HG03095 (cell line): Measurements from ENCODE around the gene OR9Q1.

Source experiments
- ATAC-seq: cut with Tn5 transposase; IDR thresholded peaks from one replicate; pipeline ENCODE4 v1.9.1; 2021; ENCODE audit warnings: moderate library complexity; ENCODE audit not compliant: unreplicated experiment

The OR9Q1 gene

DNA sequence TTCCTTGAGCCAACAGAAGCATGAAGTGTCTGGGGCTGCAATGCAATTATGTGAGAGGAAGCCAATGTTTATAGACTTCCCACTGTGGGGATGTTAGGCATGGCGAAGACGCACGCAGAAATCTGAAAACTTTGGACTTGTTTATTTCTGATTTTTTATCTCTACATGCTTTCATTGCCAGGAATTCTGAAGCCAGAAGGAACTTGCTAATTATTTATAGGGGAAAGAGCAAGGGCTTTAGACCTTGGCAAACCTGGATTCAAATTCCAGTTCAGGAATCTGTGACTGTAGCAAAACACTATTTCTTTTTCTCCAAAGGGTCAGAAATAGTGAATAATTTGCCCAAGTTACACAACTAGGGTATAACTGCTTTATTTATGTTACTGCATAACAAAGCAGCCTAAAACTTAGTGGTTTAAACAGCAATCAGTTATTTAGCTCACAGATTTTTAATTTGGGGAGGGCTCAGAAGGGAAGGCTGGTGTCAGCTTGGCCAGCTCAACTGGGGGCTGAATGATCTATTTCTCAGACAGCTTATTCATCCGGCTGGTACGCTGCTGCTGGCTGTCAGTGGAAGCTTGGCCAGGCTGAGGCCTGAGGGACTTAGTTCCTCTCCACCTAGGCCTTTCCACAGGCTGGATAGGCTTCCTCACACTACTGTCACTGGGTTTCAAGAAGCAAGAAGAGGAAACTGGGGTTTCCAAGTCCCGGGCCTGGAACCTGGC is 5.2 kb downstream of the OR9Q1 start:
- ATAC-seq = no peak

DNA sequence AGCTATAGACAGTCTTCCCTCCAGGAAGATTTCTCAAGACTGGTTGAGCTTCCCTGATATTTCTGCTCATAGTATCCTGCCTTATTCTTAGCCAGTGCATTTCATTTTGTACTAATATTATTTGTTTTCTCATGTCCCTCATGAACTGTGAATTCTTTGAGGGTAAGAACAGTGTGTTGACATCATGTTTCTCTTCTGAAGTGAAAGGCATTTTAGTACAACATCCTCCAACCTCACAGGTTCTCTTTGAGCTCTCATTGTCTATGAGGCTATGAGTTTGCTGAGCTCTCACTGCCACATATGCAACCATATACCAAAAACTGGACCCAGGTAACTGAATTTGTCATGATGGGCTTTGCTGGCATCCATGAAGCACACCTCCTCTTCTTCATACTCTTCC is 7.0 kb downstream of the OR9Q1 start, which contains the start of gene OR6Q1:
TSS of gene OR6Q1 (plus strand) at position 301 of the 400 bp plus-strand sequence. CDS start at position 301, 0 bp downstream.
- ATAC-seq = no peak

DNA sequence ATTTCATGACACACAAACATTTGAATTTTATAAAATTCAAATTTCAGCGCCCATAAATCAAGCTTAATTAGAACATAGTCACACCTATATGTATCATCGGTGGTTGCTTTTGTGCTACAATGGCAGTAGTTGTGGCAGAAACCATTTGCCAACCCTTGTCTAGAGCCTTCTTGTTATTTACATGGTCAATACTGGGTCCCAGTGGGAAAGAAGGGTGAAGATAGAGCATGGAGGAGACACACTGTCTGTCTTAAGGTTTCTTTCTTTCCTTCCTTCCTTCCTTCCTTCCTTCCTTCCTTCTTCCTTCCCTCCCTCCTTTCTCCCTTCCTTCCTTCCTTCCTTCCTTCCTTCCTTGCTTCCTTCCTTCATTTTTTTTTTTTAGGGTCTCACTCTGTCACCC is 10.8 kb downstream of the OR9Q1 start:
- no peak for ATAC-seq

DNA sequence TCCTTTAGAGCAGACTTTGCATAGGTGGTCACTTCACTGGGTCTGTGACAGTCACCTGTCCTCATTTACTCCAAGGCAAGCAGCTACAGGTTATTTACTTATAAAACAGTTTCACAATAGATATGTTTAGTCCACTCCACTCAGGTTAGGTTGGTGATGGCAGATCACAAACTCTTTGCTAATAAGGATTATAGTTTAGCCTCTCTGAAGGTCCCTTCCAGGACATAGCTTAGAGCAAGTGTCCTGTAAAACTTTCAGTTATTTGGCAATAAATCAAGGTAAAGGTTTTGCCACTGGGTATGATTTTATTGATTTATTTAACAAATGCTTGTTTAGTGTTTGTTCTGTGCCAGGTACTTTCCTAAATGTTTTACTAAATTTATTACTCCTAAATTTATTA is 15.9 kb downstream of the OR9Q1 start:
- ATAC-seq = no peak

DNA sequence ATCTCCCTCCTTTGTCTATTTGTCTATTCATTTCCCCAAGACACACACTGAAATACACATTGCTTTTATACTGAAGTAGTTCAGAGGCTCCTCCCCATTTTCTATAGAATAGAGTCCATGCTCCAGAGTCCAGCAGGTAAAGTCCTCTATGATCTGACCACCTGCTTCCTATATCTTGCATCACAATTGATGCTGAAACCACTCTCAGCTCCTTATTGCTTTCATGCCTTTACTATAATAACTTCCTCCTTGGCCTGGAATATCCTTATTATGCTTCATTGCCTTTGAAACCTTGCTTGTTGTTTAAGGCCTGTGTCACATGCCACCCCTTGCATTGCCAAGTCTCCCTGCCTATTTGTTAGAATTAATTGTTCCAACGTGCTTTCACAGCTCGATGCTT is 19.7 kb downstream of the OR9Q1 start:
- no peak for ATAC-seq

DNA sequence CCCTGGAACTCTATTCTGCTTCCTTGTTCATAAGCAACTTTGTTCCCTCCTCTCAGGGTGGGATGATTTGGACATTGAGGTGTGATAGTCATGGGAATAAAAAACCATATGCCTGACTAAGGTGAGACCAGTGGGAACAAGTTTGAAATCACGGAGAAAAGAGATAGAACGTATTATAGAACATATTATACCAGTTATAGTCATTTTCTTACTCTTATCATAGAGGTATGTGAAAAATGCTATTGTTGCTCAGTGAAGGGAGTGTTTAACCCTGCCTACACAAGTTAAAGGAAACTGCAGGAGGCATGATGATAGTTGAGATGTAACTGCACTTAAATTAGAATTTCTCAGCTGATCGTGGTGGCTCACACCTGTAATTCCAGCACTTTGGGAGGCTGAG is 22.6 kb downstream of the OR9Q1 start:
- no peak for ATAC-seq

DNA sequence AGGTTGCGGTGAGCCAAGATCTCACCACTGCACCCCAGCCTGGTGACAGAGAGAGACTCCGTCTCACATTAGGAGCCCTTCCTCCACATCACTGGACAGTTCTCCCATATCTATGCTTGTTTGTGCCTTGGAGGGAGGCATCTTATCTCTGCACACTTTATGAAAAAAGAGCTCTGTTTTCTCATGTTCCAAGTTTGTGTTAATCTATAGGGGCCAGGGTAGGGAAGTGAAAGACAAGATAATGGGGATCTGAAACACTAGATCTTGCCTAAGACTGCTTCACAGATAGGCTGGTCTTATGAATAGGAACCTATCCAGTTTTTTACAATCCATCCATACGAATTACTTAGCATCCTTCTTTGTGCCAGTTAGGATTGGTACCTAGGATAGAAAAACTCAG is 24.1 kb downstream of the OR9Q1 start:
- ATAC-seq = no peak

DNA sequence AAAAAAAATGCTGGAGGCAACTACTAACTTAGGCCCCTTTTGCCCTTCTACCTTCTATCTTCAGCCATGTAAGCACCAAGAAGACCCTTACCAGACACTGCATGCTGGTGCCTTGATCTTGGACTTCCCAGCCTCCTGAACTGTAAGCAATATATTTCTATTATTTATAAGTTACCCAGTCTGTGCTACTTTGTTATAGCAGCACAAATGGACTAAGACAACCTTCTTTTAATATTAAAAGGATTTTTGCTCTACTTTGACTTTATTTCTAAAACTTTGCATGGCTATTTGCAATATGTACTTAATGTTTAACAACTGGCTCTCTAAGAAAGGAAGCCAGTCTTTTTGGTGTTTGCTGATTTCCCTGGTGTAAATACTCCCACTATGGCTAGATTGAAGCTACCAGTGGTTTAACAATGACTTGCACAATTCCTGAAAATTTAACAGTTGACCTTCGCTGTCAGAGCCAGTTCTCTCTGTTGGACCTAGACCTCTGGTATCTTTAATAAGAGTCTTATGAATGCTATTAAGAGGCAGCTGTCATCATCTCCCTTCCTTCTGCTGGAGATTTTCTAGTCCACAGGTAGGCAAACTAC is 32.2 kb downstream of the OR9Q1 start:
- ATAC-seq = no peak

DNA sequence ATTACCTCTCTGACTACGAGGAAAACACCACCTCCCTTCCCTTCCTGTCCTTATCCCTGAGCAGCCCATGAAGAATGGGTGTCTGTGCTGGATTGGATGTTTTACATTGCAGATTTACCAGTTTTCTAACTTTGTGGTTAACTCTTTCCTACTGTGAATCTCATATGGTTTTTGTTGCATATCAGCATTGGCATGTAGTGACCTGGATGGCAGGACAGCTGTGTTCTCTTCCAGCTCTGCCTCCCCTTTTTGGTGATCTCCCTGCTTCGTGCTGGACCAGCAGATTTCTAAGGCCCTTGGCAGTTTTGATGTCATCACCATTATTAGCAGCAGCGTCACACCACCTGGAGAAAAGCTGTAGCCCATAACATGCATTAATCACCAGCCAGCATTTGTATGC is 33.8 kb downstream of the OR9Q1 start:
- ATAC-seq = no peak

DNA sequence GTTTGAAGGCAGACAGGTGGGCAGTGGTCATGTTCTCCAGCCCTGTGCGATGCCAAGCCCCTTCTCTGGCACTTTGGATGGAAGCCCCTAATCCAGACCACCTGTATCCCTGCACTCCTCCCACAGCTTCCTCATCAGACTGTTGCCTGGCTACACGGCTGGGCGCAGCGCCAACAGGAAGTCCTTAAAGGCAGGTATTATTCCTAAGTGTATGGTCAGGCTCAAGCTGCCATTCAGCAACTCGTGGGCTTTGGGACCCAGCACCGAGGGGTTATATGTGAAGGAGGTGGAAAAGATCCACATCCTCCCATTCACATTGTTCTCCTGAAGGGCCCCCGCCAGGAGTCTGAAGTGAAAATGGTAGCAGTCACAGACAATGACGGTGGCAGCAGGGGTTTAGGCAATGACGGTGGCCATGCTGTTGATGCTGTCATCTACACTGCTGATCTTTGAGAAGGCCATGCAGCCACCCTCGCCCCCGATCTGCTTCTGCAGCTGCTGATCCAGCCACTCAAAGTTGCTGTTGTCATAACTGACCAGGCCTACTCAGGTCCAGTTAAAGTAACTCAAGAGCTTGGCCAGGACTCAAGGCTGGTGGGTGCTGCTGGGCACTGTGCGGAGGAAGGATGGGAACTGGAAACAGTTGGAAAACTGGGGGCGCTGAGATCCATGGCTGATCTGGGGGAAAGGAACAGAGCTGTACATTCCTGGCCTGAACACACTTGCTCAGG is 34.8 kb downstream of the OR9Q1 start:
- no peak for ATAC-seq

DNA sequence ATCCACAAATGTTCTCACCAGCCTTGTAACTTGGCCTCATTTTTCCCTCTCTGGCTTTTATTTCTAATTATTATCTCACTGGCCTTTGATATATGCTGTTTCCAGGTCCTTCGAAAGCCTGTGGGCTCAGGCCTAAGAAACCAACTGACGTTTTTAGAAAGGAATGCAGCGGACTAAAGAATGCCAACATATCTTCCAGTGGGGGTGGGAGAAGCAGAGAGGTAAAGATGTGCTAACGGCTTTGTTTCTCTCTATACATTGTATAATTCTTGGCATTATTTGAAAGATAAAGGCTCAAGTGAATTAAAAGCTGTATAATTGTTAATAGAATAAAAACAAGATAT is 35.3 kb downstream of the OR9Q1 start:
- ATAC-seq = no peak

DNA sequence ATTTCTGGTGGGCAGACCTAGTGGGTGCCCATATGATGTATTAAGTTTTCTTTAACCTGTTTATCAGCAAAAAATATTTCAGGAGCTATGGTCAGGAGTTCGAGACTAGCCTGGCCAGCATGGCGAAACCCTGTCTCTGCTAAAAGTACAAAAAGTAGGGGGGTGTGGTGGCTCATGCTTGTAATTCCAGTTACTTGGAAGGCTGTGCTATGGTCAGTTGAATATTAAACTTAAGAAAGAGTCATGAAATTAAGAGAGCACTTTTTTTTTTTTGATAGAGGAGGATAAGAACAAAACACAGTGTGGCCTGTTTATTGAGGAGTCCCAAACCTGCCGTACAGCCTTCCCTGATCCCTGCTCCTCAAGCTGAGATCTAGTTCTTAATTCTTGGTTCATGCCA is 36.9 kb downstream of the OR9Q1 start:
- ATAC-seq = no peak

DNA sequence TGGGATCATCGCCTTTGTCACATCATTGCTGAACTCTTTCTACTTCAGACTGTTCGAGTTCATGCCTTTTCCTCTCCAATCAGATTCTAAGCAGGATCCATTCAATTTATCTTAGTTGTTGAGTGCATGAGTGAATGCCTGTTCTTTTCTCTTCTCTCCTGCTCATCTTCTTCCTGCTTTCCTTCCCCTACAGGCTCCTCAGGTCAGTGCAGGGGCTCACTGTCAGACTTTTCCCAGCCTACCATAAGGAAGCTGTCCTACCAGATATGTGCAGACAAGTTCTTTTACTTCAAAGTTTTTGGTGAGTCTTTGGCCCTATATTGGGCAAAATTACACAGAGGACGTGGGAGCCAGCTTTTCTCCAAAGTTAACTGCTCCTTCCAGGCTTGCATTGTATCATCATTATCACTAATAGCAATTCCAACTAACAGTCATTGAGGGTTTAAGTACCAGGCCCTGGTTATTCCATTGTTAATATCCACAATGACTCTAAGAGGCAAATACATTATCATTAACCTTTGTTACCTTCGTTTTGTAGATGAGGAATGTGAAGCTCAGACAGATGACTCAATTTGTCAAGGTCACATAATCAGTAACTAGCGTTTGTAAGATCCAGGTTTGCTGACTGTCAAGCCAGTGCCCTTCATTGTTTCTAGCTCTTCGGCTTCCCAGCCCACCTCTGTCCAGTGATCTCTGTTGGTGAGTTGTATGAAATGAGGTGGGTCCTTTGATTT is 37.4 kb downstream of the OR9Q1 start:
- no peak for ATAC-seq

DNA sequence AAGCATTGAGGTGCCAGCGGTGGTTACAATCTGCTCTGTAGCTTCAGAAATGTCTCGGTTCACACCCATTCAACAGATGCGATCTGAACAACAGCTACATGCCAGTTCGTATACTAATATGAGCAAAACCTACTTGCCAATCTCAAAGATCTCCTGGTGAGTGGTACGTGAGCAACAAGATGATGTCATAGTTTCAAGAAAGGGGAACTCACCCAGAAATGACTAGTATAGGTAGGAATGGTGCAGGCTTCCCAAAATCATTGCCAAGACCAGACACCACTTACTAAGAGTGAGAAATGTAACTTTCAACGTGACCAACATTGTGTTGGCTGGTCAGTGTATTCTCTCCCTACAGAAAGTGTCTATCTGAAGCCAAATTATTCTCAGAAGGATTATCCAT is 38.1 kb downstream of the OR9Q1 start:
- ATAC-seq = no peak

DNA sequence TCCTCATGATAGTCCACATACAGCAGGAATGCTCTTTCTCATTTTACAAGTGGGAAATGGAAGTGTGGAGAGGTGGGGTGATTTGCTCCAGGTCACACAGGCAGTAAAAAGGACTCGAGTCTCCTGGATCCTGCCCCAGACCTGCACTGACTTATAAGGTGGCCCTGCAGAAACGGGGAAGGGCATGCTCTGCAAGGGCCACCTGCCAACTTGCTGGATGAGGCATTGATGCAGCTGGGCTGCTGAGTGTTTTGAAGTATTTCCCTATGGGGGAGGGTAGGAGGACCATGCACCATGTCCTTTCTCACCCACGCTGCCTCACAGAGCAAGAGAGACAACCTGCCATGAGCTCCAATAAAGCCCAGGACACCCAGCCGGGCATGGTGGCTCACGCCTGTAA is 44.0 kb downstream of the OR9Q1 start:
- ATAC-seq = no peak

DNA sequence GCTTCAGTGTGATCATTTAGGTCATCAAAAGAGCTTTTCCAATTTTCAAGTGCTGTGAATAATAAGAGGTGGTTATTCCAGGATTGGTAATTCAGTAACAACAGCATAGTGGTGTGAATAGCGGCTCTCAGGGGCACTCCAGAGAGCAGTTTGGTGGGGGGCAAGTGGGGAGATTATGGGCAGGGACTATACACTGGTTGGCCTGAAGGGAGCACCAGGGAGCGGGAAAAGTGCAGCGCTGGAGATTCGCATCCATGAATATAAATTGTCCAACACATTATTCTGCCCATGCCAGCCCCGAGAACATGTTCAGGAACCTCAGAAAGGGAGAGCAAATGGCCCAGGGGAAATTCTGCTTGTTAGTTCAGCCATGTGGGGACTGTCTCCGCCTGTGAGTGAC is 45.0 kb downstream of the OR9Q1 start:
- no peak for ATAC-seq

DNA sequence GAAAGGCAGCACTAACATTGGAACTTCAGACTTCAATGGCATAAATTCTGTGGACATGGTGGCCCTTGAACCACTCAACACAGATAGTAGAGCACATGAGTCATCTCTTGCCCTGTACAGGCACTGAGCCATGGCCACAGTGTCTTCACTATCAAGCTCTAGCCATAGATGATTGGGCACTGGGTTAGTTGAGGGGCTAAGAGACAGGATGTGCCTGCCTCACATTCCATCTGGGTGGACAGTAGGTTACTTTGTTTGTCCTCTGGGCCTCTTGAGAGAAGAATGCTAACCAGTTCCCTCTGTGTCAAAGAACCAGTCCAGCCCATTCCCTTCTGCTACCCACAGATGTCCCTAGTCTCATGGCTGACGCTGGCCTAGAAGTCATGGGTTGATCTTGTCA is 46.9 kb downstream of the OR9Q1 start:
- ATAC-seq = no peak

DNA sequence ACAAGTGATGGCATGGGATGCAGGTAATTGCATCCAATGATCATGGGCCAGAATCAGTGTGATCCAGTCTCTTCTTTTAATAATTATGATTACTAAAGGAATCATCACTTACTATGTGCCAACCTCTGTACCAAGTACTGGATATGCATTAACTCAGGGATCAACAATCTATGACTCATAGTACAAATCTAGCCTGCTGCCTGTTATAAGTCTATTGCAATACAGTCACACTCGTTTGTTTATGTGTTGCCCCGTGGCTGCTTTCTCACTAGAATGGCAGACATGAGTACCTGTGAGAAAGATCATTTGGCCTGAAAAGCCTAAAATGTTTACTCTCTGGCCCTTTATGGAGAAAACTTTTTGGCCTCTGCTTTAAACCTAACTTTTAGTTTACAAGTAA is 52.1 kb downstream of the OR9Q1 start:
- ATAC-seq = no peak

DNA sequence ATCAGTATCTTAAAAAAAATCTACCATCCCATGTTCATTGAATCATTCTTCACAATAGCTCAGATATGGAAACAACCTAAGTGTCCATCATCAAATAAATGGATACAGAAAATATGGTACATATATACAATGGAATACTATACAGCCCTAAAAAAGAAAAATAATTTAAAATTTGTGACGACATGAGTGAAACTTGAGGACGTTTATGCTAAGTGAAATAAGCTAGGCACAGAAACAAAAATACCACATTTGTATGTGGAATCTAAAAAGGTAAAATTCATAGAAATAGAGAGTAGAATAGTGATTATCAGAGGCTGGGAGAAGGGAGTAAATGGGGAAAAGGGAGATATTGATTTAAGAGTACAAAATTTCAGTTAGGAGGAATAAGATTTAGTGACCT is 62.8 kb downstream of the OR9Q1 start:
- no peak for ATAC-seq

DNA sequence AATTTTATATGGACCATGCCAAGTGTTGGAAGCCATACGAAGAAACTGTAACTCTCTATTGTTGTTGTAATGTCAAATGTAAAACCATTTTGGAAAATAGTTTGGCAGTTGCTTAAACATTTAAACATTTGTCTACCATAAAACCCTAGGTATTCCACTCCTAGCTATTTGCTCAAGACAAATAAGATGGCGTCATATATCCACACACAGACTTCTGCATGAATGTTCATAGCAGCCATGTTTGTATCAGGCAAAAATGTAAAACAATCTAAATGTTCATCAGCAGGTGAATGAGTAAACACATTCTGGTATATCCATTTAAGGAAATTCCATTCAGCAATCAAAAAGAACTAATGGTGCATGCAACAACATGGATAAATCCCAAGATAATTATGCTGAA is 73.8 kb downstream of the OR9Q1 start:
- no peak for ATAC-seq

DNA sequence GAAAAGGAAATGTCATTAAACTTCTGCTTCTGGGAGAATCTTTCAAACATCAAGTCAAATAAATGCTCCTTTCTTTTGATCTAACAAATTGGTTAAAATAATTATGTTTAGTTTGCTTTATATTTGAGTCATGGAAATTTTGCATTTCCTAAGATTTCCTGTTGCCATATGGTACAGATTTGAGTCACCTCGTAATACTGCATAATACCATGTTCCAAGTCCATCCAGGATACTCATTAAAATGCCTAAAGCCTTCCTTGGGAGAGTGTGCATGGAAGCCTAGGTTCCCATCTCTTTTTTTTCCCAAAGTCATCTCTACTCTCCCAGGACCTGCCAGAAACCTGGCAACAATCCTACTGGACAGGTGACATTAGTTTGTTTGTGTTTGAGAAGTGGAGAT is 97.4 kb downstream of the OR9Q1 start:
- no peak for ATAC-seq

DNA sequence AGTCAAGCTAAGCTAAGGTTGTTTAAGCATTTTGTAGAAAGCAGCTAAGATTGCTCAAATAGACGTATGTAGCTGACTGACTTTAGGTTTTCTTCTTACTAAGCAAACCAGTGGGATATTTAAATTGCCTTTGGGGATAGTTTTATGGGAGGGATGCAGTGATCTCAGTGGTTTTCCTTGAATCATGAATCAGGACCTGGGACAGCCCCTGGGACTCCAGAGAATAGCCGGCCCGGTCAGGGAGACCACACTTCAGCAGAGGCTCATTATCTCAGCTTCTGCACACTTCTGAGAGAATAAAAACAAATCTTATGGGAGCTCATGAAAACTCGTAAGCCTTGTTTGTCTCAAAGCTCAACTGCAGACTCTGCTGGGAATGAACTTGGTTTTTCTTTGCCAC is 101.8 kb downstream of the OR9Q1 start, which contains the start of gene OR9I1:
TSS of gene OR9I1 (minus strand) at position 62 of the 400 bp plus-strand sequence. CDS start 6,086 bp downstream, outside the sequence.
- no peak for ATAC-seq
